CMK (cell line): ENCODE measurements around the gene SPRR2A.
"Not testable (repeated sequence)": the region's sequence is repeated elsewhere in the genome, so short reads cannot be mapped to it uniquely, and the experiment has no call there.

Source experiments
- DNase-seq: peaks from one replicate; pipeline ENCODE4 v3.0.0-alpha.2; 2010; ENCODE audit warnings: low read depth

SPRR2A gene

DNA sequence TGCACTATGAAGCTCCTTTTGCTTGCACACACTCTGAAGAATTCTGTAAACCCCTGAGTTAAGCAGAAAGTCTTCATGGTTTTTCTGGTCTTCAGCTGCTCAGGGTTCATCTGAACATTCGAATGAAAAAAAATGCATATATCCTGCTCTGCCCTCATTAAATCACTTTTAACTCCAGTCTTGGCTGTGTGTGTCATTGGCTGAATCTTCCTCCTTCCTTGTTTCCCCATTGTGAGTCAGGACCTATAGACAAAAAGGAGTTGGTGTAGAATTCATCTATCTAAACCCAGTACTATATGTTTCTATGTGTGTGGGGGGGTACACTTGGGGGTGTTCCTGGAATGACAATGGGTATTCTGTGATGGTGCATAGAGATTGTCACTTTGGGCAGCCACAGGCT, 32.9 kb downstream of the SPRR2A start:
- DNase-seq, result no peak

DNA sequence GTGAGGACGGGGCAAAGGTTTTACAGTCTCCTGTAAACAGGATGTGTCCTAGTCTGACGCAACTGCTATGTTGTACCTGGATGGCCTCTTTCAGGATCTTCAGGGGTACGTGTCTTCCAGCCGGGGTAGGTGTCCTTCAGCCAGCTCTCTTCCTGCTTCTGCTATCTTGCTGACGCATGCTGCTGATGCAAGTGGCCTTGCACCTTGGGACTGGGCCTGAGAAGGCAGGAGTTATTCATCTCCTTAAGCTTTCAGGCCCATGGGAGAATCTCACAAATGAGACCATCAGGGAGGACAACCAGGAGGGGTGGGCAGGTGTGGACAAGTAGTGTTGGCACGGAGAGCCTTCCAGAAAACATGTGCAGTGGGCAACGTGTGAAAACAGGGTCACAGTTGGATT, 34.2 kb downstream of the SPRR2A start:
- no peak for DNase-seq

DNA sequence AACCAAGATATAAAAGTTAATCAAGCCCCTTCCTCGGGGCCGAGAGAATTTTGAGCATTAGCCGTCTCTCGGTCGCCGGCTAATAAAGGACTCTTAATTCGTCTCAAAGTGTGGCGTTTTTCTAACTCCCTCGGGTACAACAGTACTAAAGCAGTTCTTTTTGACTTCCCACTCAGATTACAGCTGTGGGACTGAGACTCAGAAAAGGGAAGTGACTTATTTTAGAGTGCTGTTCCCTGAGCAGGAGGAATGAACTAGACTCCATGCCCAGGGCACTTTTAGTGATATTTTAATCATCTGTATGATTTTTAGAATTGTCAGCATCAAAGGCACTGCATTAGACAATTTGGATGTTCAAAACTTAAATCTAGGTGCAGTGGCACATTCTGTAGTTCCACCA, 35.0 kb downstream of the SPRR2A start:
- not testable (repeated sequence) for DNase-seq

DNA sequence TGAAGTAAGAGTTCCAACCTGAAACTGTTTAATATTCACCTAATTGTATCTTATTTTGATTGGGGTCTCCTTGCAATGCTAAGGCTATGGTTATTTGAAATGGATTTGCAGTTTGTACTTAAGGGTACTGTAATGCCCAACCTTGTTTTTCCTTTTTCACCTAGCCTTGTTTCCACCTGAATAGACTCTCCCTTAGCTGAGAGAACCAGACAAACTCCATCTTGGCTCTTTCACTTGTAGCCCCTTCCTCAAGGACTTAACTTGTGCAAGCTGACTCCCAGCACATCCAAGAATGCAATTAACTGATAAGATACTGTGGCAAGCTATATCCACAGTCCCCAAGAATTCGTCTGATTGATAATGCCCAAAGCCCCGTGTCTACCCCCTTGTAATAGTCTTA, 35.5 kb downstream of the SPRR2A start:
- not testable (repeated sequence) for DNase-seq

DNA sequence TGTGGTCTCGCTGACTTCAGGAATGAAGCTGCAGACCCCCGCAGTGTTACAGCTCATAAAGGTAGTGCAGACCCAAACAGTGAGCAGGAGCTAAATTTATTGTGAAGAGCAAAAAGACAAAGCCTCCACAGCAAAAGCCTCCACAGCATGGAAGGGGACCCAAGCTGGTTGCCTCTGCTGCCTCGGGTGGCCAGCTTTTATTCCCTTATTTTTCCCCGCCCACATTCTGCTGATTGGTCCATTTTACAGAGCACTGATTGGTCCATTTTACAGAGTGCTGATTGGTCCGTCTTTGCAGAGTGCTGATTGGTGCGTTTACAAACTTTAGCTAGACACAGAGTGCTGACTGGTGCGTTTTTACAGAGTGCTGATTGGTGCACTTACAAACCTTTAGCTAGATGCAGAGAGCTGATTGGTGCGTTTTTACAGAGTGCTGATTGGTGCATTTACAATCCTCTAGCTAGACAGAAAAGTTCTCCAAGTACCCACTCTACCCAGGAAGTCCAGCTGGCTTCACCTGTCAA, 46.0 kb downstream of the SPRR2A start:
- DNase-seq, result not testable (repeated sequence)
